ENCODE results near the gene DLAT.

DNA sequence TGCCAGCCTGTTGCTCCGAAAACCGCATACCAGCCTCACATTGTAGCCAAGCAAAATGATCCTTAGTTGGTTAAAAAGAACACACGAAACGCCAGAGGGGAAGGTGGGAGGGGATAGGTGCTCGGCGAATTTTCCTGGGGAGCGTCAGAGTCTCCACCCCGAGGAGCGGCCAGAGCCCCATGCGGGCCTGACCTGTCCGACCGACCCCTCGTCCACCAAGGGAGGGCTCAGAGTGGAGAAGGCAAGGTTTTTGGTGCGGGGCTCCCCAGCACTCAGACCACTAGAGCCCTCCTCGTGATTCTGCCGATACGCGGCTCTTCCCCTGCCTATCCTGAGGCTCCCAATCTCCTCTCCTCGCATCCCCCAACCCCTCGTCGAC, 48.5 kb upstream of the DLAT start:
- TF ChIP-seq EP300 (IDR thresholded peaks at IDR 0.05): no peak
- TF ChIP-seq, protein P1, sequence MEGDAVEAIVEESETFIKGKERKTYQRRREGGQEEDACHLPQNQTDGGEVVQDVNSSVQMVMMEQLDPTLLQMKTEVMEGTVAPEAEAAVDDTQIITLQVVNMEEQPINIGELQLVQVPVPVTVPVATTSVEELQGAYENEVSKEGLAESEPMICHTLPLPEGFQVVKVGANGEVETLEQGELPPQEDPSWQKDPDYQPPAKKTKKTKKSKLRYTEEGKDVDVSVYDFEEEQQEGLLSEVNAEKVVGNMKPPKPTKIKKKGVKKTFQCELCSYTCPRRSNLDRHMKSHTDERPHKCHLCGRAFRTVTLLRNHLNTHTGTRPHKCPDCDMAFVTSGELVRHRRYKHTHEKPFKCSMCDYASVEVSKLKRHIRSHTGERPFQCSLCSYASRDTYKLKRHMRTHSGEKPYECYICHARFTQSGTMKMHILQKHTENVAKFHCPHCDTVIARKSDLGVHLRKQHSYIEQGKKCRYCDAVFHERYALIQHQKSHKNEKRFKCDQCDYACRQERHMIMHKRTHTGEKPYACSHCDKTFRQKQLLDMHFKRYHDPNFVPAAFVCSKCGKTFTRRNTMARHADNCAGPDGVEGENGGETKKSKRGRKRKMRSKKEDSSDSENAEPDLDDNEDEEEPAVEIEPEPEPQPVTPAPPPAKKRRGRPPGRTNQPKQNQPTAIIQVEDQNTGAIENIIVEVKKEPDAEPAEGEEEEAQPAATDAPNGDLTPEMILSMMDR (IDR thresholded peaks at IDR 0.05): no peak
- no peak for TF ChIP-seq POLR2AphosphoS5 (IDR thresholded peaks at IDR 0.05)
- no peak for TF ChIP-seq POLR2A (IDR thresholded peaks at IDR 0.05)
